HEK293T (cell line): ENCODE data around the gene MYADML2.

Experiments
- CTCF ChIA-PET: fragments of 350-600 bp; formaldehyde crosslinking; extraction: SDS; loops from one replicate; lab custom pipeline; 2021; ENCODE audit warnings: antibody characterized with exemption, inconsistent platforms; lab: Yijun Ruan, JAX
- POLR2A ChIA-PET: fragments of 350-600 bp; formaldehyde crosslinking; extraction: SDS; loops from one replicate; lab custom pipeline; 2020; ENCODE audit warnings: antibody characterized with exemption, inconsistent platforms; lab: Yijun Ruan, JAX
- DNase-seq: peaks from one replicate; pipeline ENCODE4 v3.0.0; 2012; ENCODE audit warnings: mixed read lengths; ENCODE audit errors: extremely low spot score
- ARNT ChIP-seq: fragments of 450-650 bp; IDR thresholded peaks from 2 replicates; pipeline ENCODE4 v1.6.1; 2017; ENCODE audit warnings: mild to moderate bottlenecking
- BHLHE40 ChIP-seq: fragments of 450-650 bp; IDR thresholded peaks from 2 replicates; pipeline ENCODE4 v1.6.1; 2016; ENCODE audit warnings: mild to moderate bottlenecking, moderate library complexity, borderline replicate concordance
- CTBP1 ChIP-seq: fragments of 450-650 bp; IDR thresholded peaks from 2 replicates; pipeline ENCODE4 v1.6.1; 2016; ENCODE audit warnings: borderline replicate concordance
- ELF4 ChIP-seq: fragments of 450-650 bp; IDR thresholded peaks from 2 replicates; pipeline ENCODE4 v1.6.1; 2017; ENCODE audit warnings: antibody characterized with exemption
- FOXA1 ChIP-seq: fragments of 450-650 bp; IDR thresholded peaks from 2 replicates; pipeline ENCODE4 v1.6.1; 2016; ENCODE audit warnings: mild to moderate bottlenecking
- FOXK2 ChIP-seq: fragments of 450-650 bp; IDR thresholded peaks from 2 replicates; pipeline ENCODE4 v1.6.1; 2016; ENCODE audit warnings: mild to moderate bottlenecking
- FOXM1 ChIP-seq: fragments of 450-650 bp; IDR thresholded peaks from 2 replicates; pipeline ENCODE4 v1.6.1; 2017; ENCODE audit warnings: mild to moderate bottlenecking, borderline replicate concordance
- HDGF ChIP-seq: fragments of 450-650 bp; IDR thresholded peaks from 2 replicates; pipeline ENCODE4 v1.6.1; 2017; ENCODE audit warnings: antibody characterized with exemption, borderline replicate concordance
- L3MBTL2 ChIP-seq: fragments of 450-650 bp; conservative IDR thresholded peaks from 2 replicates; pipeline ENCODE4 v1.6.1; 2016; ENCODE audit warnings: mild to moderate bottlenecking
- LEF1 ChIP-seq: fragments of 450-650 bp; IDR thresholded peaks from 2 replicates; pipeline ENCODE4 v1.6.1; 2017; ENCODE audit warnings: mild to moderate bottlenecking, borderline replicate concordance
- NFRKB ChIP-seq: fragments of 450-650 bp; IDR thresholded peaks from 2 replicates; pipeline ENCODE4 v1.6.1; 2016; ENCODE audit warnings: mild to moderate bottlenecking, moderate library complexity
- PKNOX1 ChIP-seq: fragments of 450-650 bp; IDR thresholded peaks from 2 replicates; pipeline ENCODE4 v1.6.1; 2016
- SP1 ChIP-seq: fragments of 450-650 bp; IDR thresholded peaks from 2 replicates; pipeline ENCODE4 v1.6.1; 2017
- SUZ12 ChIP-seq: fragments of 450-650 bp; IDR thresholded peaks from 2 replicates; pipeline ENCODE4 v1.6.1; 2016; ENCODE audit warnings: mild to moderate bottlenecking
- TARDBP ChIP-seq: fragments of 450-650 bp; IDR thresholded peaks from 2 replicates; pipeline ENCODE4 v1.6.1; 2016
- ZNF384 ChIP-seq: fragments of 450-650 bp; IDR thresholded peaks from 2 replicates; pipeline ENCODE4 v1.6.1; 2016

MYADML2 gene

DNA sequence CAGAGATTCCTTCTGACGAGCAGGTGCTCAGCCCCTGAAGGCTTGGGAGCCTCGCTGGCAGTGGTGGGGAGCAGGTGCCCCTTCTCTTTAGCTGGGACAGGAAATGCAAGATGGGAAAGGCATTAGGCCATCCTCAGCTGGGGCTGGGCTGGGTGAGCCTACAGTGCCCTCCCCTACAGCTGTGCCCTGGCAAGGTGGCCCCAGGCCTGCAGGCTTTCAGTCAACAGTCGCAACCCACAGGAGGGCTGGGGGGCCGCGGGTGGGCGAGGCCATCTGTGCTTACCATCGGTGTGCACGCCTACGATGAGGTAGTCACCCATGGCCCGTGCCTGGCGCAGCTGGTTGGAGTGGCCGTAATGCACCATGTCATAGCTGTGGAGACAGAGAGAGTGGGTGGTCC is 37.8 kb downstream of the MYADML2 start:
- no peak for TF ChIP-seq FOXK2
- no peak for TF ChIP-seq FOXM1
- no peak for TF ChIP-seq LEF1
- no peak for TF ChIP-seq TARDBP
- no peak for TF ChIP-seq ARNT
- TF ChIP-seq FOXA1: no peak
- TF ChIP-seq NFRKB: no peak
- no peak for TF ChIP-seq PKNOX1
- no peak for TF ChIP-seq SUZ12
- no peak for TF ChIP-seq HDGF
- TF ChIP-seq CTBP1: no peak
- TF ChIP-seq ZNF384: no peak
- no peak for TF ChIP-seq SP1
- ChIA-PET CTCF (interaction anchor here (1.1 to 1.4 kb wide), 2 partner anchors 19 to 40 kb away, joined by 3 to 5 read pairs; partner anchors contain the start of gene MAFG), POLR2A (interaction anchor here (0.7 to 2.3 kb wide), 6 partner anchors 15 to 37 kb away, joined by 3 to 8 read pairs (median 5); partner anchors contain the start of genes ALYREF, ANAPC11 and PYCR1)
- DNase-seq: no peak

GRCh38 chr17:81908793-81909192 is 38.2 kb downstream of the MYADML2 start:
- POLR2A ChIA-PET: interaction anchor here (1.3 to 1.7 kb wide), 2 partner anchors 17 to 36 kb away, joined by 4 to 7 read pairs; partner anchors contain the start of genes ALYREF and ANAPC11
- DNase-seq: no peak
- CTCF ChIA-PET: interaction anchor here (1.1 kb wide), 1 partner anchor 19 kb away, joined by 3 read pairs; the partner anchor contains the start of gene MAFG
- no peak for TF ChIP-seq ZNF384
- TF ChIP-seq TARDBP: no peak
- no peak for TF ChIP-seq NFRKB
- no peak for TF ChIP-seq FOXK2
- TF ChIP-seq CTBP1: no peak
- TF ChIP-seq L3MBTL2: no peak
- TF ChIP-seq PKNOX1: no peak
- TF ChIP-seq SP1: no peak
- TF ChIP-seq LEF1: no peak
- TF ChIP-seq ELF4: no peak
- no peak for TF ChIP-seq BHLHE40
- no peak for TF ChIP-seq FOXA1
- TF ChIP-seq ARNT: no peak
- TF ChIP-seq FOXM1: no peak

- CTCF ChIA-PET: interaction anchor here (0.6 to 1.0 kb wide), 2 partner anchors 14 to 89 kb away, joined by 3 read pairs; no protein-coding TSS in a partner anchor
- no peak for DNase-seq
- TF ChIP-seq LEF1 (no peak), SP1 (no peak), BHLHE40 (no peak), FOXK2 (no peak), HDGF (no peak), PKNOX1 (no peak), CTBP1 (no peak), L3MBTL2 (no peak), FOXM1 (no peak), SUZ12 (no peak), ELF4 (no peak), ZNF384 (no peak), ARNT (no peak)
- POLR2A ChIA-PET: interaction anchor here (1.0 kb wide), 1 partner anchor 38 kb away, joined by 5 read pairs; no protein-coding TSS in a partner anchor
Observed at GRCh38 chr17:81907219-81908145, 39.6 kb downstream of the MYADML2 start.

DNA sequence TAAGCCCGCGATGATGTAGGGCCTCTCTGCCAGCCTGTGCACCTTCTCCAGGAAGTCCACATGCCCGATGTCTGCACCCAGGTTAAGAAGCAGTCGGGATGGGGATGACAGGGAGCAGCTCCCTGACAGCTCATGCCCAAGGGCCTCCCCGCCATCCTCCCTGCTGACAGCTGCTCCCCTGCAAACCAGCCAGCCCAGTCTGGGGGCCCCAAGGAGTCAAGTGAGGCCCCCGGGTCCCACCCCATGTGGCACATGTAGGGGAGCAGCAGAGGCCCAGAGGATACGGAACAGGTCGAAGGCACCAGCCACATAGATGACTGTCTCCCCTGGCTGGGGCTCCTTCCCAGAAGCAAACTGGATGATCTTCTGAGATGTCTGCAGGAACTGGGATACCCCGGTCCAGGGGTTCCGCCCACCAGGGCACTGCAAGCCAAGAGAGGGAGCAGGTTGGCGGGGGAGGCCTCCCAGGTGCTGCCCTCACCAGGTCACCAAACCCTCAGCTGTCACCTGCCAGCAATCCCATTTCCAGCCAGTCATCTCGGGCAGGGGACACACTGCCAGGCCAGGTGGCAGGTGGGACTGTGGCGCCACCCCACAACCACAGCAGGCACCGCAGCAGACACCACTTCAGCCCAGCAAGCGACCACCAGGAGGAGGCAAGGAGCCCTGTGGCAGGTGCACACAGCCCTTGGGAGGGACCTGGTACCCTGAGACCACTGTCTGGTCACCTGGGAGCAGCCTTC is 40.4 kb downstream of the MYADML2 start:
- ChIA-PET POLR2A (no interaction called here), CTCF (interaction anchor here (0.6 kb wide), 1 partner anchor 89 kb away, joined by 3 read pairs; no protein-coding TSS in a partner anchor)
- TF ChIP-seq LEF1: no peak
- TF ChIP-seq L3MBTL2: no peak
- no peak for TF ChIP-seq HDGF
- TF ChIP-seq FOXK2: no peak
- DNase-seq: no peak

DNA sequence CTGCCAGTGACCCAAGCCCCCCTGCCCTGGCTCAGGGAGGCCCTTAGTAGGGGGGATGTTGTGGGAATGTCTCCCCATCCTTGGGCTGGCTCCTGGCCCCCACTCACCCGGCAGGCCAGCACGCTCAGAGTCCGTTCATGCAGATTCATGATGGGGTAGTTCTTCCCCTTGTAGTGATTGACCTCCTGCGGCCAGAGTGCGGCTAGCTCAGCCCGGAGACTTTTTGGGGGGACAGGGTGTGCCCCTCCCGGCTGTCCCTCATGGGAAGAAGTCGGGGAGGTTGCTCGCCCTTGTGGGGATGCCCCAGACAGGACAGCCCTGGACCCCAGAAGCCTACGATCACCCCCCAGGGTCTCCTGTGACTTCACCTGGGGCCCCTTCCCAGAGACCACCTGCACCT is 41.0 kb downstream of the MYADML2 start:
- ChIA-PET CTCF (interaction anchor here (0.6 kb wide), 1 partner anchor 21 kb away, joined by 3 read pairs; no protein-coding TSS in a partner anchor), POLR2A (interaction anchor here (0.7 kb wide), 1 partner anchor 14 kb away, joined by 3 read pairs; no protein-coding TSS in a partner anchor)
- no peak for DNase-seq
- TF ChIP-seq CTBP1 (no peak), FOXK2 (no peak), BHLHE40 (no peak), SP1 (no peak), FOXA1 (no peak), ELF4 (no peak), L3MBTL2 (no peak), LEF1 (no peak), ARNT (no peak), HDGF (no peak), ZNF384 (no peak), SUZ12 (no peak), PKNOX1 (no peak), FOXM1 (no peak), NFRKB (no peak), TARDBP (no peak)
